Measurements from ENCODE around the gene TTC7B.

Gene TTC7B

GRCh38 chr14:90498198-90498597 lies 318.0 kb downstream of the TTC7B start:
- Histone ChIP-seq H3K18ac (ENCODE audit: low read length) (no peak overlapping the region), H3K9ac (ENCODE audit: low read depth, low read length, poor library complexity) (no peak overlapping the region), H3K4ac (ENCODE audit: low read length) (no peak overlapping the region), H3K4me2 (ENCODE audit: insufficient read depth, low read length, poor library complexity, severe bottlenecking) (no peak overlapping the region), H4K91ac (ENCODE audit: low read depth, low read length, poor library complexity) (no peak overlapping the region), H3K4me1 (ENCODE audit: control insufficient read depth in 2 of 2, insufficient read depth in 1 of 2, low read depth in 1 of 2, low read length in 2 of 2) (peaks cover 0 to 19% of the 10 kb centered on the region in 2 donors), H3K27me3 (ENCODE audit: control insufficient read depth in 3 of 3, insufficient read depth in 3 of 3, low read depth in 1 of 3, low read length in 3 of 3) (no peaks in the 10 kb centered on the region), H2BK12ac (ENCODE audit: low read length) (no peak overlapping the region), H3K4me3 (ENCODE audit: low read length in 2 of 2) (no peak overlapping the region), H2BK15ac (ENCODE audit: low read length) (no peak overlapping the region), H4K8ac (ENCODE audit: low read depth, low read length) (no peak overlapping the region), H3K27ac (replicated peaks; ENCODE audit: low read length) (no peak overlapping the region), H2AK5ac (ENCODE audit: low read depth, low read length) (no peak overlapping the region), H3K36me3 (replicated peaks in 1 of 2; ENCODE audit: control insufficient read depth in 2 of 2, insufficient read depth in 2 of 2, low read length in 2 of 2) (no peaks in the 10 kb centered on the region), H2BK120ac (ENCODE audit: low read depth, low read length) (no peak overlapping the region), H2AFZ (ENCODE audit: low read length) (no peak overlapping the region), H3K14ac (ENCODE audit: low read length) (no peak overlapping the region), H2BK5ac (ENCODE audit: low read length) (no peak overlapping the region), H3K23ac (ENCODE audit: low read depth, low read length, poor library complexity) (no peak overlapping the region), H3K79me1 (ENCODE audit: low read depth, low read length) (peaks cover 1% of the 10 kb centered on the region), H3K9me3 (replicated peaks in 1 of 2; ENCODE audit: control insufficient read depth in 2 of 2, insufficient read depth in 1 of 2, low read depth in 1 of 2, low read length in 2 of 2) (no peaks in the 10 kb centered on the region)
- DNase-seq (ENCODE audit: low spot score) = no peak

- Histone ChIP-seq H3K27me3 (ENCODE audit: control insufficient read depth in 3 of 3, insufficient read depth in 3 of 3, low read depth in 1 of 3, low read length in 3 of 3) (no peaks in the 10 kb centered on the region), H2BK5ac (ENCODE audit: low read length) (no peak overlapping the region), H3K79me1 (ENCODE audit: low read depth, low read length) (peaks cover 1% of the 10 kb centered on the region), H2AK5ac (ENCODE audit: low read depth, low read length) (no peak overlapping the region), H3K36me3 (replicated peaks in 1 of 2; ENCODE audit: control insufficient read depth in 2 of 2, insufficient read depth in 2 of 2, low read length in 2 of 2) (no peaks in the 10 kb centered on the region), H3K9me3 (replicated peaks in 1 of 2; ENCODE audit: control insufficient read depth in 2 of 2, insufficient read depth in 1 of 2, low read depth in 1 of 2, low read length in 2 of 2) (no peaks in the 10 kb centered on the region), H3K4me1 (ENCODE audit: control insufficient read depth in 2 of 2, insufficient read depth in 1 of 2, low read depth in 1 of 2, low read length in 2 of 2) (peaks cover 10 to 24% of the 10 kb centered on the region in 2 donors), H2AFZ (ENCODE audit: low read length) (no peak overlapping the region), H3K4me2 (ENCODE audit: insufficient read depth, low read length, poor library complexity, severe bottlenecking) (no peak overlapping the region), H3K9ac (ENCODE audit: low read depth, low read length, poor library complexity) (no peak overlapping the region), H2BK12ac (ENCODE audit: low read length) (no peak overlapping the region), H4K8ac (ENCODE audit: low read depth, low read length) (no peak overlapping the region), H3K4ac (ENCODE audit: low read length) (no peak overlapping the region), H3K14ac (ENCODE audit: low read length) (no peak overlapping the region), H3K27ac (replicated peaks; ENCODE audit: low read length) (no peak overlapping the region), H2BK120ac (ENCODE audit: low read depth, low read length) (no peak overlapping the region), H3K18ac (ENCODE audit: low read length) (no peak overlapping the region), H3K23ac (ENCODE audit: low read depth, low read length, poor library complexity) (no peak overlapping the region), H2BK15ac (ENCODE audit: low read length) (no peak overlapping the region), H3K4me3 (ENCODE audit: low read length in 2 of 2) (no peak overlapping the region), H4K91ac (ENCODE audit: low read depth, low read length, poor library complexity) (no peak overlapping the region)
- no peak for DNase-seq (ENCODE audit: low spot score)
- WGBS, 2 donors (ENCODE audit: extremely low coverage in 2 of 2, insufficient read length in 2 of 2, insufficient replicate concordance in 1 of 2) = no CpG with 5 or more reads among the region's 2 CpGs
These were observed 319.9 kb downstream of the TTC7B start for GRCh38 chr14:90496379-90496778.

- H3K27me3 ChIP-seq (ENCODE audit: control insufficient read depth in 3 of 3, insufficient read depth in 3 of 3, low read depth in 1 of 3, low read length in 3 of 3) = no peaks in the 10 kb centered on the region
- no peak overlapping the region for H4K8ac ChIP-seq (ENCODE audit: low read depth, low read length)
- H2BK12ac ChIP-seq (ENCODE audit: low read length) = no peak overlapping the region
- H3K79me1 ChIP-seq (ENCODE audit: low read depth, low read length) = peaks cover 1% of the 10 kb centered on the region
- H3K9ac ChIP-seq (ENCODE audit: low read depth, low read length, poor library complexity) = no peak overlapping the region
- no peak overlapping the region for H3K4ac ChIP-seq (ENCODE audit: low read length)
- no peak overlapping the region for H2BK15ac ChIP-seq (ENCODE audit: low read length)
- H3K36me3 ChIP-seq (replicated peaks in 1 of 2; ENCODE audit: control insufficient read depth in 2 of 2, insufficient read depth in 2 of 2, low read length in 2 of 2) = no peaks in the 10 kb centered on the region
- peak; percentile 88 for DNase-seq (ENCODE audit: low spot score)
- H3K4me1 ChIP-seq (ENCODE audit: control insufficient read depth in 2 of 2, insufficient read depth in 1 of 2, low read depth in 1 of 2, low read length in 2 of 2) = peaks cover 15 to 25% of the 10 kb centered on the region in 2 donors
- no peak overlapping the region for H3K23ac ChIP-seq (ENCODE audit: low read depth, low read length, poor library complexity)
- no peak overlapping the region for H2AK5ac ChIP-seq (ENCODE audit: low read depth, low read length)
- no peak overlapping the region for H2BK5ac ChIP-seq (ENCODE audit: low read length)
- H3K18ac ChIP-seq (ENCODE audit: low read length) = no peak overlapping the region
- no peak overlapping the region for H3K14ac ChIP-seq (ENCODE audit: low read length)
- H3K27ac ChIP-seq (replicated peaks; ENCODE audit: low read length) = no peak overlapping the region
- H2BK120ac ChIP-seq (ENCODE audit: low read depth, low read length) = no peak overlapping the region
- WGBS, 2 donors (ENCODE audit: extremely low coverage in 2 of 2, insufficient read length in 2 of 2, insufficient replicate concordance in 1 of 2) = no CpG with 5 or more reads among the region's 12 CpGs
- H3K4me3 ChIP-seq (ENCODE audit: low read length in 2 of 2) = no peak overlapping the region
- no peaks in the 10 kb centered on the region for H3K9me3 ChIP-seq (replicated peaks in 1 of 2; ENCODE audit: control insufficient read depth in 2 of 2, insufficient read depth in 1 of 2, low read depth in 1 of 2, low read length in 2 of 2)
- no peak overlapping the region for H2AFZ ChIP-seq (ENCODE audit: low read length)
- no peak overlapping the region for H4K91ac ChIP-seq (ENCODE audit: low read depth, low read length, poor library complexity)
- H3K4me2 ChIP-seq (ENCODE audit: insufficient read depth, low read length, poor library complexity, severe bottlenecking) = no peak overlapping the region
These were observed 320.6 kb downstream of the TTC7B start for GRCh38 chr14:90495357-90496276.

GRCh38 chr14:90491911-90492531 lies 324.2 kb downstream of the TTC7B start:
- DNase-seq (ENCODE audit: low spot score) = no peak

More at GRCh38 chr14:90491911-90492531, 324.2 kb downstream of the TTC7B start:
- Histone ChIP-seq H2AFZ (ENCODE audit: low read length) (peak overlapping the region; percentile 72), H2BK5ac (ENCODE audit: low read length) (no peak overlapping the region), H3K79me1 (ENCODE audit: low read depth, low read length) (peaks cover 1% of the 10 kb centered on the region), H3K4me3 (ENCODE audit: low read length in 2 of 2) (peak overlapping the region in 1 of 2 donors; percentile 11), H3K27ac (replicated peaks; ENCODE audit: low read length) (peak overlapping the region; percentile 37), H3K36me3 (replicated peaks in 1 of 2; ENCODE audit: control insufficient read depth in 2 of 2, insufficient read depth in 2 of 2, low read length in 2 of 2) (no peaks in the 10 kb centered on the region), H4K91ac (ENCODE audit: low read depth, low read length, poor library complexity) (no peak overlapping the region), H3K14ac (ENCODE audit: low read length) (peak overlapping the region; percentile 10), H2AK5ac (ENCODE audit: low read depth, low read length) (peak overlapping the region; percentile 74), H3K9me3 (replicated peaks in 1 of 2; ENCODE audit: control insufficient read depth in 2 of 2, insufficient read depth in 1 of 2, low read depth in 1 of 2, low read length in 2 of 2) (no peaks in the 10 kb centered on the region), H3K18ac (ENCODE audit: low read length) (peak overlapping the region; percentile 71), H3K4me1 (ENCODE audit: control insufficient read depth in 2 of 2, insufficient read depth in 1 of 2, low read depth in 1 of 2, low read length in 2 of 2) (peaks cover 18% of the 10 kb centered on the region in 2 donors), H2BK120ac (ENCODE audit: low read depth, low read length) (no peak overlapping the region), H3K4ac (ENCODE audit: low read length) (no peak overlapping the region), H3K27me3 (ENCODE audit: control insufficient read depth in 3 of 3, insufficient read depth in 3 of 3, low read depth in 1 of 3, low read length in 3 of 3) (no peaks in the 10 kb centered on the region), H3K4me2 (ENCODE audit: insufficient read depth, low read length, poor library complexity, severe bottlenecking) (no peak overlapping the region), H3K9ac (ENCODE audit: low read depth, low read length, poor library complexity) (no peak overlapping the region), H4K8ac (ENCODE audit: low read depth, low read length) (no peak overlapping the region), H3K23ac (ENCODE audit: low read depth, low read length, poor library complexity) (no peak overlapping the region), H2BK12ac (ENCODE audit: low read length) (no peak overlapping the region), H2BK15ac (ENCODE audit: low read length) (peak overlapping the region; percentile 63)
- WGBS, 2 donors (ENCODE audit: extremely low coverage in 2 of 2, insufficient read length in 2 of 2, insufficient replicate concordance in 1 of 2) = no CpG with 5 or more reads among the region's 11 CpGs
